IMR-90 (cell line): ENCODE data around the gene ZBTB32. TPM values are rescaled to one million over a fixed set of nuclear protein-coding genes. Genes with fewer than 3 reads are reported as not detected.

ENCODE experiments used
- ATAC-seq: fragments of 200-7000 bp; cut with Tn5 transposase; 2 replicates; pipeline ENCODE4 v1.9.1; 2020; ENCODE audit warnings: low read depth, mild to moderate bottlenecking, moderate library complexity
- BruUV-seq: library from RNA; stranded (reverse); fragments of 400-500 nt; replicated peaks from 2 replicates; lab custom pipeline; 2021; lab: Mats Ljungman, UMichigan
- CTCF ChIA-PET: fragments of 300-600 bp; formaldehyde crosslinking; extraction: SDS; loops from one replicate; lab custom pipeline; 2021; ENCODE audit warnings: antibody characterized with exemption; lab: Yijun Ruan, JAX
- POLR2A ChIA-PET: fragments of 300-600 bp; sonication (Branson Sonifier 250); formaldehyde crosslinking; loops from one replicate; lab custom pipeline; 2022; ENCODE audit warnings: antibody characterized with exemption; ENCODE audit not compliant: unreplicated experiment; lab: Charles Lee
- DNase-seq: peaks from one replicate; pipeline ENCODE4 v3.0.0; 2013
- H2AFZ ChIP-seq: replicated peaks from 2 replicates; pipeline ENCODE3; 2013; ENCODE audit warnings: low read length, mild to moderate bottlenecking; ENCODE audit not compliant: poor library complexity
- H2AK5ac ChIP-seq: 2 replicates; pipeline ENCODE4 v1.6.1; 2013; ENCODE audit warnings: low read depth, low read length, inconsistent platforms
- H2AK9ac ChIP-seq: replicated peaks from 2 replicates; pipeline ENCODE3; 2013; ENCODE audit warnings: mild to moderate bottlenecking, low read depth, low read length, moderate library complexity; ENCODE audit not compliant: poor library complexity
- H2BK120ac ChIP-seq: 2 replicates; pipeline ENCODE4 v1.6.1; 2013; ENCODE audit warnings: low read depth, low read length, inconsistent platforms
- H2BK15ac ChIP-seq: 3 replicates; pipeline ENCODE4 v1.6.1; 2013; ENCODE audit warnings: low read depth, low read length, inconsistent platforms
- H2BK20ac ChIP-seq: 2 replicates; pipeline ENCODE4 v1.6.1; 2013; ENCODE audit warnings: low read depth, mild to moderate bottlenecking, inconsistent platforms, low read length, moderate library complexity
- H2BK5ac ChIP-seq: 2 replicates; pipeline ENCODE4 v1.6.1; 2013; ENCODE audit warnings: mild to moderate bottlenecking, low read depth, low read length, inconsistent platforms; ENCODE audit not compliant: poor library complexity, severe bottlenecking
- H3K14ac ChIP-seq: replicated peaks from 2 replicates; pipeline ENCODE4 v1.6.1; 2013; ENCODE audit warnings: low read depth, low read length, inconsistent platforms
- H3K18ac ChIP-seq: 2 replicates; pipeline ENCODE4 v1.6.1; 2013; ENCODE audit warnings: low read depth, low read length, control low read depth
- H3K23ac ChIP-seq: 2 replicates; pipeline ENCODE4 v1.6.1; 2013; ENCODE audit warnings: low read depth, low read length, inconsistent platforms
- H3K27ac ChIP-seq: 2 replicates; pipeline ENCODE4 v1.5.1; 2013; ENCODE audit warnings: mild to moderate bottlenecking, control low read depth, low read length; ENCODE audit not compliant: insufficient read depth
- H3K27me3 ChIP-seq: 2 replicates; pipeline ENCODE4 v1.6.1; 2013; ENCODE audit warnings: low read length; ENCODE audit not compliant: control insufficient read depth, insufficient read depth
- H3K36me3 ChIP-seq: 2 replicates; pipeline ENCODE4 v1.6.1; 2013; ENCODE audit warnings: low read length, mixed read lengths; ENCODE audit not compliant: control insufficient read depth, insufficient read depth
- H3K4ac ChIP-seq: 2 replicates; pipeline ENCODE4 v1.6.1; 2013; ENCODE audit warnings: low read depth, low read length, inconsistent platforms
- H3K4me1 ChIP-seq: 2 replicates; pipeline ENCODE4 v1.6.1; 2013; ENCODE audit warnings: low read length, mixed read lengths; ENCODE audit not compliant: control insufficient read depth, insufficient read depth
- H3K4me2 ChIP-seq: 2 replicates; pipeline ENCODE4 v1.6.1; 2013; ENCODE audit warnings: low read depth, mild to moderate bottlenecking, control low read depth, low read length, moderate library complexity
- H3K4me3 ChIP-seq: 2 replicates; pipeline ENCODE4 v1.5.1; 2013; ENCODE audit warnings: low read depth, mild to moderate bottlenecking, control low read depth, low read length, moderate library complexity; ENCODE audit not compliant: insufficient read depth
- H3K56ac ChIP-seq: 2 replicates; pipeline ENCODE4 v1.6.1; 2013; ENCODE audit warnings: low read length, inconsistent platforms; ENCODE audit not compliant: insufficient read depth; ENCODE audit errors: extremely low read depth
- H3K79me1 ChIP-seq, 2 experiments: 2 replicates each; pipeline ENCODE4 v1.6.1; 2013; ENCODE audit warnings: low read length in 2 of 2, inconsistent platforms in 1 of 2, low read depth in 1 of 2
- H3K9ac ChIP-seq: 2 replicates; pipeline ENCODE4 v1.6.1; 2013; ENCODE audit warnings: low read depth, low read length, control low read depth
- H3K9me1 ChIP-seq: 2 replicates; pipeline ENCODE4 v1.6.1; 2013; ENCODE audit warnings: low read length, inconsistent platforms; ENCODE audit not compliant: insufficient read depth
- H3K9me3 ChIP-seq: 2 replicates; pipeline ENCODE4 v1.6.1; 2013; ENCODE audit warnings: low read length; ENCODE audit not compliant: control insufficient read depth, insufficient read depth
- H4K20me1 ChIP-seq: 2 replicates; pipeline ENCODE4 v1.6.1; 2013; ENCODE audit warnings: low read length, inconsistent platforms; ENCODE audit not compliant: insufficient read depth
- H4K5ac ChIP-seq: 2 replicates; pipeline ENCODE4 v1.6.1; 2013; ENCODE audit warnings: mild to moderate bottlenecking, low read depth, low read length, control low read depth
- H4K8ac ChIP-seq, 2 experiments: 2 replicates each; pipeline ENCODE4 v1.6.1; 2013; ENCODE audit warnings: low read depth in 2 of 2, low read length in 2 of 2, control low read depth in 1 of 2, inconsistent platforms in 1 of 2
- H4K91ac ChIP-seq: 2 replicates; pipeline ENCODE4 v1.6.1; 2013; ENCODE audit warnings: low read depth, low read length, inconsistent platforms; ENCODE audit not compliant: insufficient read depth
- BHLHE40 ChIP-seq: fragments of 150-350 bp; IDR thresholded peaks from 2 replicates; pipeline ENCODE4 v1.6.1; 2016; ENCODE audit warnings: mild to moderate bottlenecking, low read depth, low read length
- CTCF ChIP-seq: conservative IDR thresholded peaks from 2 replicates; pipeline ENCODE4 v1.5.1; 2012; ENCODE audit warnings: mild to moderate bottlenecking, low read depth, low read length, improper control_type of control experiment
- ELK1 ChIP-seq: fragments of 150-350 bp; IDR thresholded peaks from 2 replicates; pipeline ENCODE4 v1.6.1; 2016; ENCODE audit warnings: low read depth, mild to moderate bottlenecking, low read length, moderate library complexity, borderline replicate concordance
- FOS ChIP-seq: fragments of 150-350 bp; IDR thresholded peaks from 2 replicates; pipeline ENCODE4 v1.6.1; 2016; ENCODE audit warnings: low read depth, low read length
- MAFK ChIP-seq: IDR thresholded peaks from 2 replicates; pipeline ENCODE4 v1.6.1; 2012; ENCODE audit warnings: low read depth, low read length, improper control_type of control experiment
- MXI1 ChIP-seq: IDR thresholded peaks from 2 replicates; pipeline ENCODE4 v1.6.1; 2012; ENCODE audit warnings: low read depth, mild to moderate bottlenecking, low read length, moderate library complexity, borderline replicate concordance
- NFE2L2 ChIP-seq: fragments of 150-350 bp; IDR thresholded peaks from 2 replicates; pipeline ENCODE4 v1.6.1; 2016; ENCODE audit warnings: low read depth, mild to moderate bottlenecking, low read length
- POLR2A ChIP-seq: IDR thresholded peaks from 2 replicates; pipeline ENCODE4 v1.6.1; 2012; ENCODE audit warnings: mild to moderate bottlenecking, low read depth, low read length
- RAD21 ChIP-seq: IDR thresholded peaks from 2 replicates; pipeline ENCODE4 v1.6.1; 2012; ENCODE audit warnings: low read length, improper control_type of control experiment
- RCOR1 ChIP-seq: IDR thresholded peaks from 2 replicates; pipeline ENCODE4 v1.6.1; 2012; ENCODE audit warnings: mild to moderate bottlenecking, low read length, improper control_type of control experiment; ENCODE audit not compliant: insufficient replicate concordance
- RFX5 ChIP-seq: IDR thresholded peaks from 2 replicates; pipeline ENCODE4 v1.8.0; 2012; ENCODE audit warnings: low read depth, mild to moderate bottlenecking, low read length, moderate library complexity
- SMC3 ChIP-seq: fragments of 150-350 bp; IDR thresholded peaks from 2 replicates; pipeline ENCODE4 v1.6.1; 2016; ENCODE audit warnings: low read depth, mild to moderate bottlenecking, antibody characterized with exemption, low read length, moderate library complexity
- USF2 ChIP-seq: fragments of 150-350 bp; IDR thresholded peaks from 2 replicates; pipeline ENCODE4 v1.6.1; 2017; ENCODE audit warnings: mild to moderate bottlenecking, antibody characterized with exemption, low read length, low read depth
- WGBS, 2 experiments: methylation state at CpG; one replicate each; pipeline versions ENCODE4 v1.1.5 to v1.1.7; 2013; ENCODE audit warnings: missing lambda C conversion rate in 2 of 2; ENCODE audit not compliant: insufficient read length in 1 of 2; ENCODE audit errors: extremely low coverage in 2 of 2; 5-methylcytosine and 5-hydroxymethylcytosine counted together
- dilution Hi-C: fragments of 300-500 bp; cut with HindIII; formaldehyde crosslinking; loops from one replicate; pipeline ENCODE4 v1.14.3; 2018; ENCODE audit warnings: low sequenced_read_pairs; ENCODE audit not compliant: unreplicated experiment
- in situ Hi-C: fragments of 300-500 bp; cut with MboI; formaldehyde crosslinking; loops from 3 replicates; pipeline ENCODE4 v1.14.3; 2019; ENCODE audit warnings: low sequenced_read_pairs, inconsistent platforms, mixed read lengths
- intact Hi-C: fragments of 100-400 bp; cut with micrococcal nuclease; formaldehyde crosslinking; loops from 2 replicates; pipeline ENCODE4 v1.10.0; 2022
- polyA plus RNA-seq, 3 experiments: library from polyadenylated mRNA; depleted of rRNA; stranded (reverse); fragments of >200 nt; gene quantifications; 2 replicates each; pipeline ENCODE4 v1.2.3, GENCODE V29; 2012; ENCODE audit warnings: low replicate concordance in 1 of 3
- total RNA-seq: library from RNA; depleted of rRNA; stranded (reverse); fragments of >200 nt; gene quantifications from 2 replicates; pipeline ENCODE4 v1.2.3, GENCODE V29; 2012

The ZBTB32 gene
- total and polyA plus RNA-seq, 2 of the 4 experiments (the other 2 are of a cell fraction), result not detected

- TF ChIP-seq RCOR1, result no peak
These were observed 8.5 kb downstream of the ZBTB32 start (continued) for GRCh38 chr19:35712567-35713505.

GRCh38 chr19:35713506-35713850, 9.1 kb downstream of the ZBTB32 start:
- Histone ChIP-seq H2AK9ac (no peak overlapping the region), H3K9me3 (no peaks in the 10 kb centered on the region), H2BK15ac (no peak overlapping the region), H2BK20ac (no peak overlapping the region), H3K79me1 (peaks cover 0 to 13% of the 10 kb centered on the region in 2 experiments; a peak in 2 of 4 replicates), H3K27me3 (no peaks in the 10 kb centered on the region), H4K20me1 (peaks cover 2% of the 10 kb centered on the region; the same call in 1 of the 2 replicates), H4K91ac (no peak overlapping the region), H3K4me3 (no peak overlapping the region), H2BK5ac (no peak overlapping the region), H3K27ac (no peak overlapping the region), H3K56ac (no peak overlapping the region), H3K9me1 (no peaks in the 10 kb centered on the region), H3K4me2 (no peak overlapping the region), H4K5ac (no peak overlapping the region), H3K18ac (no peak overlapping the region), H2AFZ (no peak overlapping the region), H2BK120ac (no peak overlapping the region), H2AK5ac (no peak overlapping the region), H3K14ac (no peak overlapping the region), H4K8ac (no peak overlapping the region), H3K4ac (no peak overlapping the region), H3K36me3 (no peaks in the 10 kb centered on the region), H3K23ac (no peak overlapping the region), H3K4me1 (peaks cover 8% of the 10 kb centered on the region), H3K9ac (no peak overlapping the region)
- ChIA-PET POLR2A (no interaction called here), CTCF (no interaction called here)
- WGBS, 2 experiments, result no CpG with 5 or more reads among the region's 2 CpGs
- in situ Hi-C loops (no loop called here), intact Hi-C loops (no loop called here), dilution Hi-C loops (no loop called here)
- ATAC-seq, result no peak
- BruUV-seq, result no TSS peak
- DNase-seq, result no peak
- TF ChIP-seq USF2 (no peak), POLR2A (no peak), MAFK (no peak), MXI1 (no peak), CTCF (no peak), RCOR1 (no peak), RFX5 (no peak), NFE2L2 (no peak), SMC3 (no peak), ELK1 (no peak), FOS (no peak), RAD21 (no peak), BHLHE40 (no peak)
